Activated CD4-positive, alpha-beta T cell treated with anti-CD3 and anti-CD28 coated beads, Interleukin-2, amount 50 U/mL, for 4 hours (primary cell): ENCODE measurements around the gene MINK1.
"Not testable (repeated sequence)": the region's sequence is repeated elsewhere in the genome, so short reads cannot be mapped to it uniquely, and the experiment has no call there.

Experiments
- DNase-seq, 2 experiments: peaks; one replicate each; pipeline ENCODE4 v3.0.0-alpha.2; 2020

Gene MINK1

GRCh38 chr17:4812690-4813089 lies 20.4 kb upstream of the MINK1 start:
- DNase-seq = no peak

- DNase-seq = no peak
Measured at GRCh38 chr17:4815043-4815675, 18.0 kb upstream of the MINK1 start.

- DNase-seq = no peak
Measured at GRCh38 chr17:4816826-4817225, 16.3 kb upstream of the MINK1 start.

- DNase-seq = no peak
Measured at GRCh38 chr17:4818276-4818675, 14.9 kb upstream of the MINK1 start.

- no peak for DNase-seq
Measured at GRCh38 chr17:4822835-4823234, 10.3 kb upstream of the MINK1 start.

- no peak for DNase-seq
Measured at GRCh38 chr17:4823373-4824089, 9.6 kb upstream of the MINK1 start.

GRCh38 chr17:4827399-4827798 lies 5.7 kb upstream of the MINK1 start:
- no peak for DNase-seq

GRCh38 chr17:4832829-4833177 lies 337 bp upstream of the MINK1 start:
- not testable (repeated sequence) for DNase-seq

GRCh38 chr17:4833941-4834680 lies 971 bp downstream of the MINK1 start:
- DNase-seq = no peak

- DNase-seq = no peak
Measured at GRCh38 chr17:4834681-4835020, 1.5 kb downstream of the MINK1 start.

- no peak for DNase-seq
Measured at GRCh38 chr17:4836221-4836620, 3.1 kb downstream of the MINK1 start.

- no peak for DNase-seq
Measured at GRCh38 chr17:4837471-4838308, 4.5 kb downstream of the MINK1 start.

- DNase-seq = no peak
Measured at GRCh38 chr17:4838309-4838785, 5.2 kb downstream of the MINK1 start.

- DNase-seq = no peak
Measured at GRCh38 chr17:4839221-4839620, 6.1 kb downstream of the MINK1 start.

- no peak for DNase-seq
Measured at GRCh38 chr17:4839965-4840892, 7.1 kb downstream of the MINK1 start.

- DNase-seq = no peak
Measured at GRCh38 chr17:4840893-4841242, 7.7 kb downstream of the MINK1 start.

- no peak for DNase-seq
Measured at GRCh38 chr17:4842376-4842775, 9.2 kb downstream of the MINK1 start.

GRCh38 chr17:4843321-4844000 lies 10.3 kb downstream of the MINK1 start:
- DNase-seq = no peak

GRCh38 chr17:4845118-4845517 lies 12.0 kb downstream of the MINK1 start:
- DNase-seq = no peak

GRCh38 chr17:4846635-4847390 lies 13.7 kb downstream of the MINK1 start:
- no peak for DNase-seq
